ENCODE results near the gene TRABD2B.

DNA sequence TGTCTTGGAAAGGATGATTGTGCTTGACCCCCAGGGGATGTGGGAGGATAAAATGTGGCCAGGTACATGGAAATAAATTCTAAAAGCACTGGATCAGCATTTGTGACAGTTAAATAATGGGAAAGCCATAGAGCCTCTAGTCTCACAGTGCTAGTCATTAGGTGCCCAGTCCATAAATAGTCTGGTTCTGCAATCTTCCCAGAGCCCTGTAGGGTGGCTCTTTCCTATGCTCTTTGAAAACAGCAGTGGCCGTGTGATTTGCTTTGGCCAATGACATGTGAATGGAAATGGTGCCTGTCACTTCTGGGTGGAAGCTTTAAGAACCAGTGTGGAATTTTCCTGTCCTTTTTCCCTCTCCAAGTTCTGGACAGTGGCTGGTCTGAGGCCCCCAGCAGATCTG lies 113.2 kb downstream of the TRABD2B start:
- TF ChIP-seq EZH2 (IDR thresholded peaks at IDR 0.05; ENCODE audit: insufficient read depth, poor library complexity, severe bottlenecking) (no peak), EZH2phosphoT487 (IDR thresholded peaks at IDR 0.05; ENCODE audit: insufficient read depth, low read depth) (no peak)

Data from GM23248 (cell line).